Cortex of kidney (tissue), 1 donor: ENCODE data around the gene VWA8.

Experiments used
- DNase-seq: peaks from one replicate; lab custom pipeline; 2025; lab: John Stamatoyannopoulos, UW

The VWA8 gene

DNA sequence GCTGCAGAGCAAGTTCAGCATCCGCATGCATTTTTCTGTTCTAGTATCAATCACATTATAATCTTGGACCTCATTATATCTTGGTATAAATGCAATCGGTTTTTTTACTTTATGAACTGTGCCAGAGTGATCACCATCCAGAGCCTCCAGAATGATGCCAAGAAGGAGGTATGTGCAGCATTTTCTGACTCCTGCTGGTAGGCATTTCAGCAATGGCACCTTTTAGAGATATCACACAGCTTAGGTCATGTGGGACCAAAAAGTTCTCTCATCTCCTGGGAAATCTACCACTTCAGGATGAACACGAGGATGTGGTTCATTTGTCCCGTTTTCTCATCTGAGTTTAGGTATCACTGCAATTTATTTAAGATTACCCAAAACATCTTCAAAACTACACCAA is 220.4 kb downstream of the VWA8 start:
- no peak for DNase-seq

DNA sequence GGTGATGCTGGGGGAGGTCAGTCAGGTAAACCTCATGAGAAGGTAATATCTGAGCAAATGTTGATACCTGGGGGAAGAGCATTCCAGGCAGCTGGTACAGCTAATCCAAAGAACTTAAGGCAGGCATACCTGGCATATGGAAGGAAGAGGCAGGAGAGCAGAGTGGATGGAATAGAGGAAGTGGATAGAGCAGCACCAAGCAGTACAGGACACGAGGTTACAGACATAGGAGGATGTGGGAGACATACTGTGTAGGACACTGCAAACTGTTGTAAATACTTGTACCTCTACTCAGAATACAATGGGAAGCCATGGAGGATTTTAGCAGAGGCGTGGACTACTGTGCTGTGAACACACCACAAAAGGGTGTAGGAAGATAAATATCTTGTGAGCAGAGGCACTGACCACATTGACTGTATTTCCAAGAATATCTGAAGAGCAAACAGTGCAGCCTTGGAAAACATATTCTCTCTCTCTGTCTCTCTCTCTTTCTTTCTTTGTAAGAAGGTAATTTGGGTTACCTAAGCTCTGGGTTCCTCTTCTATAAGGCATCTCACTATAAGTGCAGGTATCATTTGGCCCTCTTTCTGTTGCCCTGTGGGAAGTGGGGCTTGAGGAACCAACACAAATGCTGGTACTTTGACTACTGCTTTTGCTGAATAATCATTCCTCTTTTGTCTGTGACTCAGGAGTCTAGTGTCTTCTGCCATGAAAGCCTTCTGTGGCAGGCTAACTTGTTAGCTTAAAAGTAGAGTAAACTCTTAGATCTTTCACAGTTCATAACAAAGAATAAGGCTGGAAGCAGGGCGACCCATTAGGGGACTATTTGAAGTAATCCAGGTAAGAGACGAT is 238.0 kb downstream of the VWA8 start:
- no peak for DNase-seq

DNA sequence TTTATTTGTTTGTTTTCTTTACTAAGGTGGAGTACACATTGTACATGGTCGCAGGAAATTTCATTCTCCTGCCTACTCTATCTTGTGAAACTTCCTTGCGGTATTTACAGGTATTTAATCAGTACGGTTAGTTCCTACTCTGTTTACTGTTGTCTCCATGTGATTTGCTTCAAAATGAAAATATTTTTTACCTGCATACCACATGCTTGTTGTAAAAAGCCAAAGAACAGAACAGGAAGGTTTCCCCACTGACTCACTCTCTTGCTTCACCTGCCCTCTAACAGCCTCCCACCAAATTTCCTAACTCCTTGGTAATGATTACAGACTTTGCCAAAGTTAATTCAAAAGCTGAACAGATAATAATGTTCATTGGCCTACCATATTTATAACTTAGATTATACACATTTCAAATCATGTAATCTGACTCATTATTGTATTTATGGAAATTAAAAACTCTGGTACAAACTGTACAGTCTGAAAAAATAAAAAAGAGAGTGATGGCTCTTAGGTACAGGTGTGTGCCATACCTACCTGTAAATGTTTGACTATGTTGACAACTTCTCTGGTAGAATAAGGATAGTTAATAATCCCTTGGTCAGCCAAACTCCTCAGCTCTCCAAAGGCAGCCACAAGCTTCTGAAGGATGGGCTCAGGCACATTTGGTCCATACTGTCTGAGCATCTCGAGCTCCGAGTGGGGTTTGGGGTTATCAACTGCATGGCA is 239.9 kb downstream of the VWA8 start:
- no peak for DNase-seq

GRCh38 chr13:41716236-41716635 is 244.7 kb downstream of the VWA8 start:
- no peak for DNase-seq

- DNase-seq = no peak
Observed at GRCh38 chr13:41713405-41713804, 247.5 kb downstream of the VWA8 start.

DNA sequence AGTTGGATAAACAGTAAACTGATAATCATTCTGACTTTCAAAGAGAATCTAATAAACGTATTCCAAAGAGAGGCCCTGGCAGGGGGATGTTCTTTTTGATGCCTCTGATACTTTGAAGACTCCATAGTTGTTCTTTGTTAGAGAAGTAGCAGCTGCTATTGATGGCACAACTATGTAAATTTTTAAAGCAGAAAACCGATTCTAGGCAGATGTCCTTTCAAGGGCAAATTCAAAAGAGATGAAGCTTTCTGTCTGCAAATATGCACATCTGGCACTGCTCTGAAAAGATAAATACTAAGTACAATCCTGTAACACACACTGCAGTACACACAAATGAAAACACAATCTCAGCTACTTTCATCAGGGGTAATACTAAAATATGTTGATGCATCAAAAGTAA is 250.1 kb downstream of the VWA8 start:
- DNase-seq = no peak

- DNase-seq = no peak
Observed at GRCh38 chr13:41709511-41709910, 251.4 kb downstream of the VWA8 start.

DNA sequence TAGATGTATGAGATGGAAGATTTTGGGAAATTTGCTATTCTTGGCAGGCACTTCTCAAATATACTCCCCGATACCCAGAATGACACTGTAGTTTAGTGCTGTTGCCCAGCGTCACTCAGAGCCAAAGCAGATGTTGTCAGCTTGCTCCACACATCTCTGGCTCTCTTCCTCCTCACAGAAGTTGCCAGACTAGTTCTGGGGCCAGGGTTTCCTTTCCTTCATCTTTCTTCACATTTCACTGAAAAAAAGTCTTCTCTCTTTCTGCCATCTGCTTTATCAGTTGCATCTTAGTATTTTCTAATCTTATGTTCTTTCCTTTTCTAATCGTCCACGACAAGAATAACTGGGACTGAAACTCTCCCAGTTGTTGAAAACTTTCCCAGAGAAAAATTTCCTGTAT is 252.2 kb downstream of the VWA8 start:
- no peak for DNase-seq

GRCh38 chr13:41707194-41707821 is 253.6 kb downstream of the VWA8 start:
- no peak for DNase-seq

GRCh38 chr13:41706152-41706551 is 254.8 kb downstream of the VWA8 start:
- no peak for DNase-seq

DNA sequence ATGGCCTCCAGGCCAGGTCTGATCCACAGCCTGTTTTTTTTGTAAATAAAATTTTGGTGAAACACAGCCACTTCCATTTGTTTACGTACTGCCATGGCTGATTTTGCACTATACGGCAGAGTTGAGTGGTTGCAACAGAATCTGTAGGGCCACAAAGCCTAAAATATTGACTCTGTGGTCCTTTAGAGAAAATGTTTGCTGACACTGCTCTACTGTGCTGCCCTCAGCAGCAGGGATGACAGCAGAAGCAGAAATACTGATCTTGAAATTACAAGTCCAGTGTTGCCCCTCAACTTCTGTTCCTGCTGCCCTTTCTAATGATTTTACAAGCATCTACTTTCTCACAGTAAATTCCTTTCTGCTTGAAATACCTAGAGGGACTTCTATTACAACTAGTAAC is 258.4 kb downstream of the VWA8 start:
- no peak for DNase-seq

- no peak for DNase-seq
Observed at GRCh38 chr13:41701676-41702075, 259.2 kb downstream of the VWA8 start.

GRCh38 chr13:41700790-41701310 is 260.1 kb downstream of the VWA8 start:
- no peak for DNase-seq

- no peak for DNase-seq
Observed at GRCh38 chr13:41699759-41700158, 261.1 kb downstream of the VWA8 start.

- DNase-seq = no peak
Observed at GRCh38 chr13:41697578-41697977, 263.3 kb downstream of the VWA8 start.

DNA sequence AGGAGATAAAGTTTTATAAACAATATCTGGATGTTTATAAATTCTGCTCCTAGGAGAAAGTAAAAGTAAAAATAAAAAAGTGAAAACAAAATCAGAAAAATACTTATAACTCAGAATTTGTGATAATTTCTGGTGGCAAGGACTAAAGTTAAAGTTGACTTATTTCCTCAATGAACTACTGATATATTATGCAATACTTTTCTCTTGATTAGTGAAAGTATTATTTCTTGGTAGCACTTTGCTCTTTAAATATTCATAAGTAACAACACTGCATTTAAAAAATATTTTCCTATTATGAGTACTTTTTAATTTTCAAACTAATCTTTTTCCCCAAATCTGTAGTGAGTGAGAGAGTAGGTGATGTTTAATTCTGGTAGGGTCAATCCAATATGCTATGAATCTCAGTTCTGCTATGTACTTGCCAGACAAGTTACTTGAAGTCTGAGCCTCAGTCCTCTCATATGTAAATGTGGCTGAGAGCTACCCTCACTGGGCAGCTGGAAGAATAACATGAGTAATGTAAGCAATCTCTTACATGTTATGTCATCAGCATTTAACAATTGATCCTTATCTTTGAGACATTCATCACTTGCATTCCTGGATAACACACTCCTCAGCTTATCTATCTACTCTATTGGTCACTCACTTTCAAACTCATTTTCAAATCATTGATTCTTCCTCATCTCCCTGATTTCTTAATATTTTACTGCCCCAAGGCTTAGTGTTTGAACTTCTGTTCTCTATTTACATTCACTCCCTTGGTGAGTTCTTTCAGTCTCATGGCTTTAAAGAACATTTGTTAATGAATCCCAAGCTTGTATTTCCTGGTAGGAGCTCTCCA is 264.5 kb downstream of the VWA8 start:
- no peak for DNase-seq

- DNase-seq = no peak
Observed at GRCh38 chr13:41694545-41695301, 266.2 kb downstream of the VWA8 start.

DNA sequence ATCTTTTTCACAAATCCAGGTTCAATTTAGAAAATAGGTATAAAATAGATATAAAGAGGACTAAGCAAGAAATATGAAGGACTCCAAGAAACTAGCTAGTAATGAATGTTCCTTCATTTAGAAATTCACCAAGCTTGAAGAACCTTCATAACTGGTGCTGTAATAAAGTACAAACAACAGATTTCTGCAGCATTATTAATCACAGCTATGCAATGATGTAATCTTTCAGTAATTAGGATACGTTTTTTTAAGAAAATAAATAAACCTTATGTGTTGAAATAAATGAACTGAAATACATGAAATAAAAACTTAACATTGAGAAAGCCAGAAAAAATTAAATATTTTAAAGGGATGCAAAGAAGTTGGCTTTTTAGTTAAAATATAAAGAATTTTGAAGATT is 267.5 kb downstream of the VWA8 start:
- no peak for DNase-seq

- no peak for DNase-seq
Observed at GRCh38 chr13:41691274-41691673, 269.6 kb downstream of the VWA8 start.

DNA sequence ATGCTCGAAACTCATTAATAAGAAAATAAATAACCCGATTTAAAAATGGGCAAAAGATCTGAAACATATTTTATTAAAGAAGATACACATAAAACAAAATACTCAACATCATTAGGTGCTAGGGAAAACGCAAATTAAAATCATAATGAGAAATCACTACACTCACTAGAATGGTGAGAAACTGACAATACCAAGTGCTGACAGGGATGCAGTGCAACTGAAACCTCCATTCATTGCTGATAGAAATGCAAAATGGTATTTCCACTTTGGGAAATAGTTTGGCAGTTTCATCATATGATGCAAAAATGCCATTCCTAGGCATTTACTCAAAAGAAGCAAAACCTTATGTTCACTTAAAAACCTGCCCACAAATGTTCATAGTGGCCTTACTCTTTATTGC is 278.1 kb downstream of the VWA8 start:
- DNase-seq = no peak

DNA sequence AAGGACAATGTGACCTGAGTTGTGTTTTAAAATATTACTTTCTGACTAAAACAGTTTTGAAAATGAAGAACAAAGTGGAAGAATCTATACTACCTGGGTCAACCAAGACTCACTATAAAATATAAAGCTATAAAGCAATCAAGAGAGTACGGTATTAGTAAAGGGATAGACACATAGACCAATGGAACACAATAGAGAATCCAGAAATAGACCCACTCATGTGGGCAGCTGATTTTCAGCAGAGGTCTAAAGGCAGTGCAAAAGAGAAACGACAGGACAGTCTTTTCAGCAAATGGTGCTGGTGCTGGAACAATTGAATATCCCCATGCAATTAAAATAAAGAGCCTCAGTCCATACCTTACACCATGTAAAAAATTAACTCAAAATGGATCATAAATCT is 278.9 kb downstream of the VWA8 start:
- no peak for DNase-seq
